Endothelial cell of umbilical vein (primary cell): Measurements from ENCODE around the gene SMCO2. TPM values are rescaled to one million over a fixed set of nuclear protein-coding genes. Genes with fewer than 3 reads are reported as not detected.

Experiments
- BruUV-seq: library from RNA; stranded (reverse); fragments of 400-500 nt; replicated peaks from 2 replicates; lab custom pipeline; 2021; lab: Mats Ljungman, UMichigan
- CTCF ChIA-PET: fragments of 300-600, 350-600 bp; sonication (Branson Sonifier 250); formaldehyde crosslinking; loops from one replicate; lab custom pipeline; 2021; ENCODE audit warnings: antibody characterized with exemption, inconsistent platforms; lab: Charles Lee
- POLR2A ChIA-PET: fragments of 300-600, 350-600 bp; sonication (Branson Sonifier 250); formaldehyde crosslinking; loops from one replicate; lab custom pipeline; 2021; ENCODE audit warnings: antibody characterized with exemption, inconsistent platforms; lab: Charles Lee
- DNase-seq: peaks from one replicate; pipeline ENCODE4 v3.0.0-alpha.2; 2011; ENCODE audit warnings: low read depth, low spot score
- FAIRE-seq: peaks from 2 replicates; lab custom pipeline; 2011; peaks lifted over from hg19 to GRCh38; lab: Jason Lieb, UNC
- H2AFZ ChIP-seq: 2 replicates; pipeline ENCODE4 v1.6.0; 2012; ENCODE audit warnings: low read depth, low read length, control low read depth, inconsistent platforms
- H3K27ac ChIP-seq: 2 replicates; pipeline ENCODE4 v1.5.1; 2011; ENCODE audit warnings: low read depth, mild to moderate bottlenecking, control low read depth, low read length, moderate library complexity; ENCODE audit not compliant: insufficient read depth
- H3K27me3 ChIP-seq, 2 experiments: 2 replicates each; pipeline versions ENCODE4 v1.6.0 to v1.6.1; 2011; ENCODE audit warnings: low read length in 2 of 2, mixed read lengths in 1 of 2; ENCODE audit not compliant: control insufficient read depth in 2 of 2, insufficient read depth in 2 of 2
- H3K36me3 ChIP-seq, 2 experiments: 2 replicates in 1 of 2; 3 replicates in 1 of 2; pipeline ENCODE4 v1.5.1; 2011; ENCODE audit warnings: low read length in 2 of 2, mild to moderate bottlenecking in 1 of 2, moderate library complexity in 1 of 2; ENCODE audit not compliant: control insufficient read depth in 2 of 2, insufficient read depth in 2 of 2; ENCODE audit errors: extremely low read depth in 1 of 2
- H3K4me1 ChIP-seq: 3 replicates; pipeline ENCODE4 v1.5.1; 2011; ENCODE audit warnings: mild to moderate bottlenecking, low read length; ENCODE audit not compliant: control insufficient read depth, insufficient read depth; ENCODE audit errors: extremely low read depth
- H3K4me2 ChIP-seq: 2 replicates; pipeline ENCODE4 v1.6.1; 2011; ENCODE audit warnings: low read length, control low read depth, mixed read lengths; ENCODE audit not compliant: insufficient read depth
- H3K4me3 ChIP-seq, 3 experiments: fragments of 200-600 bp in 1 of 3; sonication (generic), shearing (Covaris generic) in 1 of 3; replicated peaks in 1 of 3; 2 replicates each; pipeline ENCODE4 v1.5.1; 2011 to 2016; ENCODE audit warnings: control low read depth in 3 of 3, low read length in 3 of 3, mild to moderate bottlenecking in 2 of 3, inconsistent platforms in 1 of 3, low read depth in 1 of 3, moderate library complexity in 1 of 3; ENCODE audit not compliant: insufficient read depth in 1 of 3
- H3K79me2 ChIP-seq: 2 replicates; pipeline ENCODE4 v1.6.0; 2012; ENCODE audit warnings: low read length, inconsistent platforms; ENCODE audit not compliant: control insufficient read depth, insufficient read depth
- H3K9ac ChIP-seq: replicated peaks from 2 replicates; pipeline ENCODE3; 2011; ENCODE audit warnings: low read length, control low read depth; ENCODE audit not compliant: insufficient read depth; ENCODE audit errors: extremely low read depth
- H3K9me1 ChIP-seq: replicated peaks from 3 replicates; pipeline ENCODE4 v1.6.0; 2011; ENCODE audit warnings: mild to moderate bottlenecking, low read length; ENCODE audit not compliant: control insufficient read depth, insufficient read depth; ENCODE audit errors: extremely low read depth
- H3K9me3 ChIP-seq: replicated peaks from 2 replicates; pipeline ENCODE4 v1.5.1; 2012; ENCODE audit warnings: low read length, inconsistent platforms; ENCODE audit not compliant: control insufficient read depth, insufficient read depth
- H4K20me1 ChIP-seq: replicated peaks from 2 replicates; pipeline ENCODE3; 2011; ENCODE audit warnings: mild to moderate bottlenecking, low read length; ENCODE audit not compliant: control insufficient read depth, insufficient read depth; ENCODE audit errors: extremely low read depth
- CTCF ChIP-seq, 2 donors: IDR thresholded peaks; 1 replicate in 1 of 2; 2 replicates in 1 of 2; pipeline ENCODE4 v1.5.1; 2011; ENCODE audit warnings: low read length in 2 of 2, mild to moderate bottlenecking in 2 of 2, moderate library complexity in 2 of 2, control low read depth in 1 of 2, inconsistent platforms in 1 of 2, low read depth in 1 of 2; ENCODE audit not compliant: insufficient read depth in 1 of 2; ENCODE audit errors: extremely low read depth in 1 of 2
- EZH2 ChIP-seq: IDR thresholded peaks from 2 replicates; pipeline ENCODE4 v1.6.1; 2012; ENCODE audit warnings: borderline replicate concordance, low read depth, mild to moderate bottlenecking, moderate library complexity, low read length, inconsistent platforms; ENCODE audit not compliant: severe bottlenecking
- FOS ChIP-seq: IDR thresholded peaks from 2 replicates; pipeline ENCODE4 v1.6.1; 2011; ENCODE audit warnings: mild to moderate bottlenecking, low read length, moderate library complexity, borderline replicate concordance; ENCODE audit not compliant: insufficient read depth
- GATA2 ChIP-seq: IDR thresholded peaks from 2 replicates; pipeline ENCODE4 v1.7.0; 2011; ENCODE audit warnings: low read depth, mild to moderate bottlenecking, moderate library complexity, mixed read lengths, low read length; ENCODE audit not compliant: insufficient read length, insufficient read depth
- JUN ChIP-seq: IDR thresholded peaks from 2 replicates; pipeline ENCODE4 v1.6.1; 2011; ENCODE audit warnings: borderline replicate concordance, low read depth; ENCODE audit not compliant: insufficient read length, insufficient read depth
- MYC ChIP-seq: IDR thresholded peaks from one replicate; pipeline ENCODE4 v1.6.1; 2011; ENCODE audit warnings: mild to moderate bottlenecking, low read depth, low read length
- POLR2A ChIP-seq: IDR thresholded peaks from 2 replicates; pipeline ENCODE4 v1.6.1; 2012; ENCODE audit warnings: low read depth, mild to moderate bottlenecking, control low read depth, low read length
- POLR2AphosphoS5 ChIP-seq: IDR thresholded peaks from 2 replicates; pipeline ENCODE4 v1.6.1; 2012; ENCODE audit warnings: low read depth, mild to moderate bottlenecking, control low read depth, low read length, moderate library complexity; ENCODE audit not compliant: insufficient read depth
- dilution Hi-C: fragments of 300-500 bp; cut with MboI; formaldehyde crosslinking; loops from one replicate; pipeline ENCODE4 v1.15.0; 2019; ENCODE audit warnings: low sequenced_read_pairs; ENCODE audit not compliant: extremely low pct_ligation_motif_present
- intact Hi-C: fragments of 100-400 bp; cut with micrococcal nuclease; formaldehyde crosslinking; loops from one replicate; pipeline ENCODE4 v1.10.0; 2022
- polyA plus RNA-seq, 4 experiments: library from polyadenylated mRNA; depleted of rRNA in 3 of 4; stranded (reverse) in 3 of 4; unstranded in 1 of 4; fragments of >200 nt; gene quantifications; 2 replicates each; pipeline versions ENCODE4 v1.2.1 to v1.2.3, GENCODE V29; 2011 to 2012; ENCODE audit warnings: missing spikeins in 1 of 4
- total RNA-seq: library from RNA; stranded (reverse); gene quantifications from 2 replicates; pipeline ENCODE4 v1.2.3, GENCODE V29; 2021
- TF ChIP-seq, protein P1 (sequence below): IDR thresholded peaks from 2 replicates; pipeline ENCODE4 v1.6.1; 2011; ENCODE audit not compliant: insufficient read depth, insufficient read length

SMCO2 gene
- total and polyA plus RNA-seq, 2 donors (not counting 3 experiments of a cell fraction or from before 2014, with no cell fraction given) = 0.33 to 0.49 TPM

- peak; percentile 88 for FAIRE-seq
- dilution Hi-C loops (no loop called here), intact Hi-C loops (loop anchor here (1.0 to 2.0 kb wide), 3 partner anchors 24 to 89 kb away; no protein-coding TSS in a partner anchor)
- no peaks in the 10 kb centered on the region for H3K9me1 ChIP-seq
- no peaks in the 10 kb centered on the region for H3K9me3 ChIP-seq
- peak overlapping the region; percentile 69 for H3K4me2 ChIP-seq
- peaks cover 59% of the 10 kb centered on the region for H3K4me1 ChIP-seq
- no peak overlapping the region for H2AFZ ChIP-seq
- peak; percentile 91 for DNase-seq
- POLR2A ChIA-PET = interaction anchor here (0.6 to 1.9 kb wide), 2 partner anchors 25 to 114 kb away, joined by 7 to 8 read pairs; no protein-coding TSS in a partner anchor
- H3K27me3 ChIP-seq = no peaks in the 10 kb centered on the region
- peak overlapping the region; percentile 79 for H3K27ac ChIP-seq
- no peaks in the 10 kb centered on the region for H3K36me3 ChIP-seq
- TF ChIP-seq JUN (peak; percentile 85), EZH2 (no peak), POLR2AphosphoS5 (no peak), GATA2 (peak; percentile 75), CTCF (IDR thresholded peaks at IDR 0.05; ENCODE audit: extremely low read depth in 1 of 2, insufficient read depth in 1 of 2, low read depth in 1 of 2, low read length in 2 of 2) (no peak), POLR2A (no peak), MYC (no peak), FOS (peak; percentile 90)
- TF ChIP-seq, protein P1, sequence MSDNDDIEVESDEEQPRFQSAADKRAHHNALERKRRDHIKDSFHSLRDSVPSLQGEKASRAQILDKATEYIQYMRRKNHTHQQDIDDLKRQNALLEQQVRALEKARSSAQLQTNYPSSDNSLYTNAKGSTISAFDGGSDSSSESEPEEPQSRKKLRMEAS = no peak
- H3K4me3 ChIP-seq = peak overlapping the region in 1 of 3 experiments; percentile 20
- peak overlapping the region; percentile 50 for H3K9ac ChIP-seq
- CTCF ChIA-PET = interaction anchor here (1.0 to 2.9 kb wide), 11 partner anchors 9 to 125 kb away, joined by 3 to 10 read pairs (median 5); no protein-coding TSS in a partner anchor
- H4K20me1 ChIP-seq = no peaks in the 10 kb centered on the region
- BruUV-seq = no TSS peak
- H3K79me2 ChIP-seq = peaks cover 87% of the 10 kb centered on the region
Measured at GRCh38 chr12:27549236-27549800, 102.8 kb downstream of the SMCO2 start.
